HG02970 (cell line): ENCODE measurements around the gene DAAM1.

ENCODE experiments used
- ATAC-seq: cut with Tn5 transposase; IDR thresholded peaks from one replicate; pipeline ENCODE4 v1.9.1; 2021; ENCODE audit warnings: mild to moderate bottlenecking, moderate library complexity, moderate number of reproducible peaks; ENCODE audit not compliant: unreplicated experiment, low FRiP score

The DAAM1 gene

DNA sequence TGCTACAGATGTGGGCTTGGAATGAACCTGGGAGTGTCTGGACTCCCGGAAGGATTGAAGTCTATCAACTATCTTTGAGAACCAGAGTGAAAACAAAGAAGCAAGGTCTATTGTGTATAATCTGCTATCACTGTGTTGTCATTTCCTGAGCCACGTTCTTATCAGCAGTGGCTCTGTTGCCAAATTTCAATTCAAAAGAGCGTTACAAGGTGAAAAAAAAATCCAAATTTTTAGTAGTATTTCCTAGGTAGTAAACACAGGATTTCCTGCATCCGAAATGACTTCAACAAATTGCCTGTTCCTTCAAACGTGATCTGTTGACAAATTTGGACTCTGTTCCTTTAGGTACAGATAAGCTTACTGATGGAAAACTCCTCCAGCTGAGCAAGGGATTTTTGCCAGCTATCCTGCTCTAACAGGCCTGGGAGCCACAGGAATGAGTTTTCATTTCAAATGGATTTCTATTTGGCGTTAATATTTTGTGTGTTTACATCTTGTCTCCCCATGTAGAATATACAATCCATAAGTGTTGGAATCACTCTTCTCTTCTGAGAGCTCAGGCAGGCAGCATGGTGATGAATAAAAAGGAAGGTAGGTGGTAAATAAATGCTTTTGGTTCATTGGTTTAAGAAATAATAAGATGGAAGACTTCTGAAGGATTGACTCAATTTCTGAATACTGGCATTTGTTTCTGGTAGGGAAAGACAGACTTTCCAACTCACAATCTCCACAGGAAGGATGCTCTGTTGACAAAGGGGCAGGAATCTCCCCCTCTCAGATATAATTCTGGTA is 218.2 kb downstream of the DAAM1 start:
- ATAC-seq: no peak

DNA sequence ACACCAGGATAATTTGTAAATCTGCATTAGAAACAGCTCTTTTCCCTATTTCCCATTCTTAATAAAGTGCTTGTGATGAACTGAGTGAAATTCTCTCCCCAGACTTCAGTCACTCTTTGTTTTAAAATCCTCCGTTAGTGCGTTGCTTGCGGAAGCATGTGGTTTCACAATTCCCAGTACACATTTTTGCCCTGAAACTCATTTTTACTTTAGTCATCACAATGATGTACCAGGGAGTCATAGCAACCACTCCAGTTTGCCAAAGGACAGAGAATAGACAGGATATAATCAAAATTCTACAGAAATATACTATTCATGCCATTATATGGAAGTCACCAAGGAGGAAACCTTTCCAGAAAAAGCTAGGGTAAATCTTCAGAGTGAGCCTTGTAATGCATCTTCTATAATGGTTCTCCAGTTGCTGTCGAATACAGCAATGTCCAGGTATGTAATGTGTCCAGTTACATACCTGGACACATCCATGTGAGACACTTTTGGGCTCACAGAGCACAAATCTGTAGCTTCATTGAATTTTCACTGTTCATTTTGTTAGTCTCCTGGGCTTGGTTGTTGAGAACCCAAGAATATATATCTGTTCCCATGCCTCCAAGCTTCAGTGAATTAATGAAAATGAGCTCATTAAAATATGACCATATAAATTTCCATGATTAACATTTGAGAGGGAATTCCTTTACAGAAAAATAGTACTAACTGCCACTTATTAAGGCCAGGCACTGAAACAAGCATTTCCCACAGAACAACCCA is 219.0 kb downstream of the DAAM1 start:
- ATAC-seq: no peak

DNA sequence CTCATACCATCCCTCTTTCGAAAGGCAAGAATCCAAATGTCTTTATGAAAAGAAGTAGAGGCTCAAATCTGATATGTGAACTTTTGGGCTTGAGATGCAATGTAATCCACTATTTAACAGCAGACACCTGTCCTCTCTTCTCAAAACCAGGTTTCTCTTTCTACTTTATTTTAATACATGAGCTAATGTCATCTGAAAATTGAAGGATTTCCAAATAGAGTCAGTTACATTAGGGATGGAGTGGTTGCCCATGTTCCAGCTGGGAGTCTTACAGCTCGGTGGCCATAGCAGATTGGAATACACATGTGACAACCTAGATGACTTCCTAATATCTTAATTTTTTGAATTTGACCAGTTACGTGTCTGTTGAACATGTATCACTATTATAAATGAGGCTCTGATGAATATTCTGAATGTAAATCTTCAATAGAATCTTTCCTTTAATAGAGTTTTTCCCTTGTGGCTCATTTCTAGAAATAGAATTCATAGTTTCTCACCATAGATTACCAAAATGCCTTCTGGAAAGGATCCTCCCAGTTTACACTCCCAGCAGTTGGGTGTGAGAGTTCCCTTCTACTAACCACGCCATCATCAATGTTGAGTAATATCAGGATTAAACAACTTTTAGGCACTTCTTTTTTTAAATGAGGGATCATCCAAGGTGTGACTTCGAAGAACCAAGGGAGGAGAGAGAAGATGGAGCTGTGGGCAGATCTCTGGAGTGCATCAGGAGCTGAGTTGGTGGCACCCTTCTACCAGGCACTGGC is 227.6 kb downstream of the DAAM1 start:
- no peak for ATAC-seq

DNA sequence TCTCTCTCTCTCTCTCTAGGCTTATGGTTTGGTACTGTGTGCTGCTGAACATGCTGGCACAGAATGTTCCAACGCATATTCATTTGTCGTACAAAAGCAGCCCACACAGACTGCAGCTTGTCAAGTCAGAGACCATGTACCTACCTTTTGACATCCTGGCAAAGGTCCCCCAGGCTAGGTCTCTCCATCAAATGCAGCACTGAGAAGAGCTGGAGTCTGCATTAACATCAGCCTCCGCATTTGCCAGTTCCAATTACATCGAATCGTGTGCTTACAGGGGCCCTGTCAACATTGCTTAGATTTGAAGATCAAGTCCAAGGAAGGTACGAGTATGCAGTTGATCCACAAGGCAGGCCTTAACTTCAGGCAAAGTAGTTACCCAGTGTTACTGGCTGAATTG is 228.8 kb downstream of the DAAM1 start:
- ATAC-seq: no peak

DNA sequence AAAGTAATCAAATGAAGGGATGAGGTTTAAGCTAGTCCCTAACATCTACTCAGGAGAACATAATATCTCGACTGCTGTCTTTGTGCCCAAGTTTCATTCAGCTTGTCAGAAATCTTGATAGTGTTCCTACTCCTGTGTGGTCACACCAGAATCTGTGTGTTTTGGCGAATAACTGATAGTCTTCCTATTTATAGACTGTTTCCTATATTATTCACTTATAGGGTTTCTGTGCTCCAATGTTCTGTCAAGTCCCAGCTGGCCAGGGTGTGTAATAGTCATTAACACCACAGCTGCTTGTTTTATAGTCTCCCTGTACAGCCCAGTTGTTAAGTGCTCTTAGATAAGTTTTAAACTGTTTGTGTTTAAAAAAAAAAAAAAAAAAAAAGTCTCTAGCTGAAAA is 230.8 kb downstream of the DAAM1 start:
- ATAC-seq: no peak
